NCI-H226 (cell line): ENCODE results near the gene SH2D5.
A peak's percentile ranks its signal among the peaks of the same experiment; 100 is the strongest.

ENCODE experiments used
- DNase-seq: peaks from one replicate; pipeline ENCODE4 v3.0.0-alpha.2; 2015

The SH2D5 gene

DNA sequence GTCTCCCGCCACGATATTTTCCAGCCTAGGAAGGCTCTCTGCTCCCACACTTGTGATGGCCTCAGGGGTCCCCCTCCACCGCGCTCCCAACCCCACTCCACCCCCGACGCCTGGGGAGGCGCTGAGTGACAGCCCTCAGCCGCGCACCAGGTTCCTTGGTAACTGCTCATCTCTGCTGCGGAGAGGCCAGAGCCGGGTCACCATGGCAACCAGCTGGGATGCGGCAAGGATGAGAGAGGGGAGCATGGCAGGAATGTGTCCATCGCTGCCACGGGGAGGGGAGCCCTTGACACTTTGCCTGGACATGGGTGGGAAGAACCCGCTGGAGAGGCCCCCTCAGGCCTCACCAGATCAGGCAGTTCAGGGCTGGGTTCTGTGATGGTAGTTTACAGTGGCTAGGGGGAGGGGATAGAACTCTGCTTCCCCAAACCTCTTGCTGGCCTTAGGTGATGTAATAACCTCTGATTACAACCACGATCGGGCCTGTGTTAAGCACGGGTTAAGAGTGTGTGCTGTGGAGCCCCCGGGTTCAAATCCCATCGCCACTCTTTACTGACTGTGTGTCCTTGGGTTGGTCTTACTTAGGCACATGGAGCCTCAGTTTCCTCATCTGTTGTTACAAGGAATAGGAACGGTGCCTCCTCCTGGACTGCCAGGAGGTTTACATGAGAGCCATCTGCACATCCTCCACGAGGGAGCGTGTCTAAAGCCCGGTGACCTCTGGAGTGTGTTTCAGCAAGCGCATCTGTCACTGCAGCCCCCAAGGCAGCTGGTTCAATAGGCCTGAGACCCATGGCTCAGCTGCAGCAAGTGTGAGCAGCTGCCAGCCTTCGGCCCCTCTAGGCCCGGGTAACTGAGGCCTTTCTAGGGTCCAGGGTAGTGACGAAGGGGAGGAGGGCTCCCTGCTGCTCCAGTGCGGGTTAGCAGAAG lies 21.0 kb downstream of the SH2D5 start:
- DNase-seq, result no peak

- DNase-seq, result no peak
Observed at GRCh38 chr1:20710469-20711284, 21.8 kb downstream of the SH2D5 start.

GRCh38 chr1:20709868-20710267 lies 22.6 kb downstream of the SH2D5 start:
- DNase-seq, result no peak

- no peak for DNase-seq
Observed at GRCh38 chr1:20708891-20709290, 23.6 kb downstream of the SH2D5 start.

DNA sequence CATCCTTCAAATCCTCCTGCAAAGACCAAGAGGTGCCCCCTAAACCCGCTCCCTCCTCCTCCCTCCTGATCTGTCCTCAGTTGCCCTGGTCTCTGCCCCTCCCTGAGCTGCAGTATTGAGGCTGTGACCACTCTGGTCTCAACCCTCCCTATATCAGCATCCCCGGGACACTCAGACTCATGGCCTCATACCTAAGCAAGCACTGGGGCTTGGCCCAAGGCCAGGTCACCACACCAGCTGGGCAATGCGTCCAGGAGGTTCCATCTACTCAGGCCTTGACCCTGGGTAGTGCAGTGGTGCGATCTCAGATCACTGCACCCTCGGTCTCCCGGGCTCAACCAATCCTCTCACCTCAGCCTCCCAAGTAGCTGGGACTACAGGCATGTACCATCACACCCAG lies 24.4 kb downstream of the SH2D5 start:
- DNase-seq, result no peak

DNA sequence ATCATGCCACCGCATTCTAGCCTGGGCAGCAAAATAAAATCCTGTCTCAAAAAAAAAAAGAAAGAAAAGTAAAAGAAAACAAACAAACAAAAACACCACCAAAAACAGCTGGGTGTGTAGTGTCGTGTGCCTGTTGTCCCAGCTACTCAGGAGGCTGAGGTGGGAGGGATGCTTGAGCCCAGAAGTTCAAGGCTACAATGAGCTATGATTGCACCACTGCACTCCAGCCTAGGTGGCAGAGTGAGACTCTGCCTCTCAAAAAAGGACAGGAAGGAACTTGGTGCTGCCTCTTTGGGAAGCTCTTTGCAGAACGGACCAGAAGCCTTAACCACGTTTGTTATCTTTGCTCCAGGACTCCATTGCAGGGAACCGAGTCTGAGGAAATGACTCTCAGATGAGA lies 25.7 kb downstream of the SH2D5 start:
- no peak for DNase-seq

DNA sequence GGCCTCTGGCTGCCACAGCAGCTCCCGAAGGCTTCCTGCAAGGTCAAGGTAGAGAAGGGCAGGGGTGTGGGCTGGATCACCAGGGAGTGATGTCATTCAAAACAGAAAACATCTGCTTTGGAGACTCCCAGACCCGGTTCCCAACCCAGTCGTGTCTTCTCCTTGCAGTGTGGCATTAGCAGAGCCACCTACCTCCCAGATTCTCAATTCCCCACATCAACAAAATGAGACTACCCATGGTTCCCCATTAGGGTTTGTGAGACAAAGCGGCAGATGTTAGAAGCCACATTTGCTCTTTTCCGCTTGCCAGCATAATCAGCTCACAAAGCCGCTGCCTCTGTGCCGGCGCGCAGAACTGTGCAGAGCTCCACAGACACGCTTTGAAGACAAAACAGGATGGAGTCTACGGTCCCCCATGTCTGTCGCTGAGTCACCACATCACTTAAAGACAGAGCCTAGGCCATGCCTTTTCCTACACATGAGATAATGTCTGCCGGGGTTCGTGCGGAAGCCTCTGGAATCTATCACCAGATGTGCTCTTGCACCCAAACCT lies 27.2 kb downstream of the SH2D5 start:
- DNase-seq, result no peak

- no peak for DNase-seq
Observed at GRCh38 chr1:20704390-20705202, 27.9 kb downstream of the SH2D5 start.

DNA sequence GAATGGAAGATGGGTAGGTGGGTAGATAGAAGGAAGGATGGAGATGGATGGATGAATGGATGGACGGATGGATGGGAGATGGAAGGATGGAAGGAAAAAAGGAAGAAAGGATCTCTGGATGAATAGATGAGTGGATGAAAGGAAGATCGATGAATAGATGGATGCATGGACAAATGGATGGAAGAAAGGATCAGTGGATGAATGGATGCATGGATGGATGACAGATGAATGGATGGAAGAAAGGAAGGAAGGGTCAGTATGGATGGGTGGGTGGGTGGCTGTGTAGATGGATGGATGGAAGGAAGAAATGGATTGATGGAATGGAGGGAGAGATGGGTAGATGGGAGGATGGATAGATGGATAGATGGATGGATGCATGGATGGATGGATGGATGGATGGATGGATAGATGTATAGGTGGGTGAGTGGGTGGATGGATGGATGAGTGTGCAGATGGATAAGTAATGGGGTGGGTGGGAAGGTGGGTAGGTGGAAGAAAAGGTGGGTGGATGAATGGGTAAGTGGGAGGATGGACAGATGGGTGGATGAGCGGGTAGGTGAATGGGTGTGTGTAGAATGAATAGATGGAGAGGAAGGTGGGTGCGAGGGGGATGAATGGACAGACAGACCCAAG lies 29.3 kb downstream of the SH2D5 start:
- DNase-seq, result no peak

DNA sequence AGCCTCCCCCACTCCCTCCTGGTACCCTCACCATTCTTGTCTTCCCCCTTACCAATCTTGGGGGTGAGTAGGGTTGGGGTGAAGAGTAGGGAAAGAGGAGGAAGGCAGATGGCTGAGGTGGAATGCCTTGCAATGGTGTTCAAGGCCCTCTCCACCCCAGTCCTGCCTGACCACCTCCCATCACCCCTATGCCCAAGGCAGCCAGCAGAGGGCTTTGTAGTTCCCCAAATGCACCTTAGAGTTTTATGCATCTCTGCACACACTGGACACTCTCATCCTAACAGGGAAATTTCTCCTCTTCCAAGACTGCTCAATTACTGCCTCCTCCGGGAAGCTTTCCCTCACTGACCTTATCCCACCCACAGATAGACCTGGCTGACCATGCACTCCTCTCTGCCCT lies 30.1 kb downstream of the SH2D5 start:
- no peak for DNase-seq

- DNase-seq, result no peak
Observed at GRCh38 chr1:20701847-20702246, 30.7 kb downstream of the SH2D5 start.

- DNase-seq, result no peak
Observed at GRCh38 chr1:20701446-20701845, 31.1 kb downstream of the SH2D5 start.

GRCh38 chr1:20700636-20701215 lies 31.8 kb downstream of the SH2D5 start:
- no peak for DNase-seq

- no peak for DNase-seq
Observed at GRCh38 chr1:20699558-20699957, 32.9 kb downstream of the SH2D5 start.

DNA sequence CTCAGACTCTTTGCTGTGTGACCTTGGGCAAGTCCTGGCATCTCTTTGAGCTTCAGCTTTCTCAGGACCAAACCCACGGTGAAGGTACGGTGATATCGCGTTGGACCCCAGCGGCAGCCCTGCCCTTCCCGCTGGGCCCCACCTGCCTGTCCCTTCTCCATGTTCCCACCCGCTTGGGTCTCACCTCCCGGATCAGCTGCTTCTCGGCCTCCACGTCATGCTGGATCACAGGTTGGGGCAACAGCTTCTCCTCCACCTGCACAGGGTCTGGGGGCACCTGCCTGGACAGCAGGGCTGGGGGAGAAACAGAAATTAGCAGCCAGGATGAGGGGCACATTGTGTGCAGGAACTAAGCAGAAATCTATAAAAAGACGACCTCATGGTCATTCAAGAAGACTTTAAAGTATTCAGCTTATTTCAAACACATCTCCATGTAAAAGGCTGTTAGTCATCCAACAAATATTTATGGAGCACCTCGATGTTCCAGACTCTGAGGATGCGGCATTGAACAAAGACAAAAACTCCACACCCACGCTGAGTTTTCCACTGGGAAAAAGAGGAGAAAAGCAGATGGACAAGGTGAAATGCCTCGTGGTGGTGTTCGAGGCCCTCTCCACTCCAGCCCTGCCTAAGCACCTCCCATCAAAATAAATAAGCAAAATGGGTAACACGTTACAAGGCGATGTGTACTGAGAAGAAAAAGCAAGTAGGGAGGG lies 34.1 kb downstream of the SH2D5 start:
- peak; percentile 69 for DNase-seq

DNA sequence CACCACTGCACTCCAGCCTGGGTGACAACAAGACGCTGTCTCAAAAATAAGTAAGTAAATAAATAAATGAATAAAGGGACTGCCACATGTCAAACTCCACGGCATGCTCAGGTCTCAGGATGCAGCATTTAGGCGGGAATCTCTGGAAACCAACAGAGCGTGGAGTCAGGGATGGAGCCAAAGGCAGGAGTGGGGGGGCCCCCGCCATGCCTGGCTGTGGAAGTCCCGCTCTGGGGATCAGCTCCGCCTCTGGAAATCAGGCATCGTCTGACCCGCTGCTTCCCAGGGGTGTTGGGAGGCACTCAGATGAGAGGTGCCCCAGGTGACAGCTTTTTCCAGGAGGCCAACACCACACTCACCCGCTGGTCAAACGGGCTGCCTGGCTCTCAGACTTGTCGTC lies 34.9 kb downstream of the SH2D5 start:
- no peak for DNase-seq

DNA sequence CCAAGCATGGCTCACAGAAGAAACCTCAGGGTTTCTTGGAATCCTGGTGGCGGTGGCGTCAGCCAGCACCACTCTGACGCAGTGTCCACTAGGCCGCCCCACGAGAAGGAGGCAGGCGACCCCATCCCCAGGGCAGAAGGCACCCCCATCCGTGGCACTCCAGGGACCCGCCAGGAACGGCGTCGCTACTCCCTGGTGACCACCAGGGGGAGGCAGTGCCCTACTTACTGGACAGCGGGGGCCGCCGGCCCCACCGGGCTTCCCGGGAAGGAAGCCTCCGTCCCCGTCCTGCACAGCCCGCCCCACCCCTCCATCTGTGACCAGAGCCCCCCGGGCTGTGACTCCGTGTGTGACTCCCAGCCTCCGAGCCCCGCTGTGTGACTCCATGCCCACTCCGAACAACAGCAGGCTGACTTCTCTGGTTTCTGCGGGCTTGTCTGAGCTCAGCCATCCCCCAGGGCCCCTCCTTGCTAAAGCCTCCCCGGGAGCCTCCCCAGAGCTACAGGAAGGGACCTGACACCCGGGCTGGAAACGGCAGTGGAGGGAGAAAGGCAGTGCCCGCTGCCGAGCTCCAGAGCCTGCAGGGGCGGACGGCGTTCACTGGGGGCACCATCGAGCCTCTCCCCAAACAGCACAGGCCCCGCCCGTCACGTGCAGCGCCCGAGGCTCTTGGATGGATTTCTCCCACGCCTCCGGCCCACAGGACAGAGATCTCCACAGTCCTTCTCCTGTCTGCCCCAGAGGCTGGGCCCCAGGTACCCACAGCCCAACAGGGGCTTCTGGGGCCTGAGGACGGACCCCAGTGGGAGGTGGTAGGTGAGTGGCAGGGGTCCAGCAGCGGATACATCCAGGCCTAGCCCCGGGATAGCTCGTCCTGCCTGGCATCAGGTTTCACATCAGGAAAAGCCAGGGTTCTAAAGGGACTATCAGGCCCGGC lies 35.8 kb downstream of the SH2D5 start:
- DNase-seq, result peak; percentile 93

DNA sequence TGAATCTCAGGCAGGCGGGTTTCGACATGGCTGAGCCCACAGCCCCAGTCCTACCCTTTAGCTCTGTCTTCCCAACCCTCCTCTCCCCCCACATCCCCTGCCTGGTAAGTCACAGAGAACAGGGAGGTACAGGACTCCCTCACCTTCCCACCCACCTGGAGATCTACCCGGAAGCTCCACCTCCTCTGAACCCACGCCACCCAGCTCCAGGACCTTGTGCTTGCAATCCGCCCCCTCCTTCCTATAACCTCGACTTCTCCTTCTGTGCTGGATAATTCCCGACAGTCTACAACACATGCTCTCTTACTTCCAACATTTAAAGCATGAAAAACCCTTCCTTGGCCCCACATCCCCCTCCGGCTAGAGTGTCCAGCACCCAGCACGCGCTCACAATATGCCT lies 37.0 kb downstream of the SH2D5 start:
- no peak for DNase-seq

- DNase-seq, result no peak
Observed at GRCh38 chr1:20693623-20694022, 38.9 kb downstream of the SH2D5 start.

- DNase-seq, result no peak
Observed at GRCh38 chr1:20691872-20692271, 40.6 kb downstream of the SH2D5 start.
